ENCODE data around the gene MTRFR. TPM values are rescaled to one million over a fixed set of nuclear protein-coding genes. Genes with fewer than 3 reads are reported as not detected.
"Not testable (repeated sequence)": the region's sequence is repeated elsewhere in the genome, so short reads cannot be mapped to it uniquely, and the experiment has no call there.

The MTRFR gene
- total and polyA plus RNA-seq, 4 donors = 5.7 to 15.2 (median 11.1) TPM

GRCh38 chr12:123245678-123246077 is 12.4 kb downstream of the MTRFR start:
- no peaks in the 10 kb centered on the region for H3K9me3 ChIP-seq (ENCODE audit: control insufficient read depth in 4 of 4, low read length in 3 of 4)
- no peak for TF ChIP-seq REST (IDR thresholded peaks at IDR 0.05)
- peaks cover 0 to 3% (median under 1%) of the 10 kb centered on the region in 4 donors for H3K36me3 ChIP-seq (ENCODE audit: control insufficient read depth in 4 of 4, insufficient read depth in 3 of 4, low read depth in 1 of 4, low read length in 3 of 4)
- no peak overlapping the region for H3K9ac ChIP-seq (ENCODE audit: low read depth in 1 of 2, low read length in 2 of 2)
- no peak overlapping the region for H3K4me3 ChIP-seq (ENCODE audit: low read depth in 1 of 3, low read length in 3 of 3)
- 91% methylated on average over 3 of the region's 3 CpGs for WGBS
- no peaks in the 10 kb centered on the region for H3K27me3 ChIP-seq (ENCODE audit: control insufficient read depth in 4 of 4, insufficient read depth in 4 of 4, low read length in 3 of 4)
- no peak overlapping the region for H3K27ac ChIP-seq (ENCODE audit: low read depth in 1 of 2, low read length in 2 of 2)
- peaks cover 0 to 7% (median 3%) of the 10 kb centered on the region in 4 donors for H3K4me1 ChIP-seq (ENCODE audit: control insufficient read depth in 4 of 4, insufficient read depth in 4 of 4, low read length in 3 of 4)
- DNase-seq (ENCODE audit: low spot score) = no peak

GRCh38 chr12:123248129-123248528 is 14.9 kb downstream of the MTRFR start:
- H3K9ac ChIP-seq (ENCODE audit: low read depth in 1 of 2, low read length in 2 of 2); H3K27me3 ChIP-seq (ENCODE audit: control insufficient read depth in 4 of 4, insufficient read depth in 4 of 4, low read length in 3 of 4); H3K36me3 ChIP-seq (ENCODE audit: control insufficient read depth in 4 of 4, insufficient read depth in 3 of 4, low read depth in 1 of 4, low read length in 3 of 4); DNase-seq (ENCODE audit: low spot score); H3K4me3 ChIP-seq (ENCODE audit: low read depth in 1 of 3, low read length in 3 of 3); H3K27ac ChIP-seq (ENCODE audit: low read depth in 1 of 2, low read length in 2 of 2); H3K9me3 ChIP-seq (ENCODE audit: control insufficient read depth in 4 of 4, low read length in 3 of 4): not testable (repeated sequence)
- WGBS = over 99% methylated on average over 2 of the region's 2 CpGs
- H3K4me1 ChIP-seq (ENCODE audit: control insufficient read depth in 4 of 4, insufficient read depth in 4 of 4, low read length in 3 of 4) = peaks cover 7 to 10% (median 9%) of the 10 kb centered on the region in 4 donors

GRCh38 chr12:123248996-123249741 is 15.9 kb downstream of the MTRFR start:
- H3K4me1 ChIP-seq (ENCODE audit: control insufficient read depth in 4 of 4, insufficient read depth in 4 of 4, low read length in 3 of 4) = peaks cover 7 to 10% (median 9%) of the 10 kb centered on the region in 4 donors

GRCh38 chr12:123250471-123251383 is 17.5 kb downstream of the MTRFR start:
- H3K9ac ChIP-seq (ENCODE audit: low read depth in 1 of 2, low read length in 2 of 2) = no peak overlapping the region
- H3K27ac ChIP-seq (ENCODE audit: low read depth in 1 of 2, low read length in 2 of 2) = peak overlapping the region in 1 of 2 donors; percentile 50
- WGBS = 61% methylated on average over 13 of the region's 13 CpGs
- H3K36me3 ChIP-seq (ENCODE audit: control insufficient read depth in 4 of 4, insufficient read depth in 3 of 4, low read depth in 1 of 4, low read length in 3 of 4) = peaks cover 13 to 18% (median 15%) of the 10 kb centered on the region in 4 donors
- DNase-seq (ENCODE audit: low spot score) = no peak
- no peak overlapping the region for H3K4me3 ChIP-seq (ENCODE audit: low read depth in 1 of 3, low read length in 3 of 3)
- H3K4me1 ChIP-seq (ENCODE audit: control insufficient read depth in 4 of 4, insufficient read depth in 4 of 4, low read length in 3 of 4) = peaks cover 7 to 10% (median 9%) of the 10 kb centered on the region in 4 donors
- no peaks in the 10 kb centered on the region for H3K9me3 ChIP-seq (ENCODE audit: control insufficient read depth in 4 of 4, low read length in 3 of 4)
- no peaks in the 10 kb centered on the region for H3K27me3 ChIP-seq (ENCODE audit: control insufficient read depth in 4 of 4, insufficient read depth in 4 of 4, low read length in 3 of 4)
- TF ChIP-seq FOXA1 (IDR thresholded peaks at IDR 0.05) (no peak), YY1 (IDR thresholded peaks at IDR 0.05) (peak; percentile 45)

More at GRCh38 chr12:123248996-123249741, 15.9 kb downstream of the MTRFR start:
- H3K4me3 ChIP-seq (ENCODE audit: low read depth in 1 of 3, low read length in 3 of 3); H3K36me3 ChIP-seq (ENCODE audit: control insufficient read depth in 4 of 4, insufficient read depth in 3 of 4, low read depth in 1 of 4, low read length in 3 of 4); H3K9ac ChIP-seq (ENCODE audit: low read depth in 1 of 2, low read length in 2 of 2); H3K27ac ChIP-seq (ENCODE audit: low read depth in 1 of 2, low read length in 2 of 2); H3K27me3 ChIP-seq (ENCODE audit: control insufficient read depth in 4 of 4, insufficient read depth in 4 of 4, low read length in 3 of 4); DNase-seq (ENCODE audit: low spot score); H3K9me3 ChIP-seq (ENCODE audit: control insufficient read depth in 4 of 4, low read length in 3 of 4): not testable (repeated sequence)
- WGBS = 98% methylated on average over 26 of the region's 26 CpGs
